ENCODE measurements around the gene BMPR1A. TPM values are rescaled to one million over a fixed set of nuclear protein-coding genes. Genes with fewer than 3 reads are reported as not detected.

The BMPR1A gene
- total RNA-seq, 1 donor from 2014 or later: 20.8 TPM

DNA sequence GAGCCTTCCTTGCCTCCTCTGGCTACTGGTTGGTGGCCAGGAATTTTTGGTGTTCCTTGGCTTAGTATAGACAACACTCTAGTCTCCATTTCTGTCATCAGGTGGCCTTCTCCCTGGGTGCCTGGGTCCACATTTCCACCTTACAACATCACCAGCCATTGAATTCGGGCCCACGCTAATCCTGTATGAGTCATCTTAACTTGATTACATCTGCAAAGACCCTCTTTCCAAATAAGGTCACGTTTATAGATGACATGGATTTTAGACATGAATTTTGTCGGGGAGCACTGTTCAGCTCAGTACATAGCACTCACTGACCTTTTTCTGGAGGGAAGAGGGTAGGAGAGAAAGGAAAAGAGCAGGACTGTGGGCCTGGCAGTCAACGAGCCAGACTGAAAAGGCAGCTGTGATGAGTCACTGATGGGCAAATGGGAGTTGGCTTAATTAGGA lies 161.6 kb downstream of the BMPR1A start:
- Mint-ChIP-seq H3K4me3 (ENCODE audit: unreplicated experiment) (no peak overlapping the region), H3K4me1 (ENCODE audit: unreplicated experiment) (no peaks in the 10 kb centered on the region), H3K36me3 (ENCODE audit: low read depth, unreplicated experiment) (no peaks in the 10 kb centered on the region), H3K27ac (ENCODE audit: unreplicated experiment) (no peak overlapping the region), H3K9me3 (ENCODE audit: unreplicated experiment) (no peaks in the 10 kb centered on the region), H3K27me3 (ENCODE audit: unreplicated experiment) (no peaks in the 10 kb centered on the region)
- DNase-seq (ENCODE audit: low spot score): no peak
- TF ChIP-seq, protein P1, sequence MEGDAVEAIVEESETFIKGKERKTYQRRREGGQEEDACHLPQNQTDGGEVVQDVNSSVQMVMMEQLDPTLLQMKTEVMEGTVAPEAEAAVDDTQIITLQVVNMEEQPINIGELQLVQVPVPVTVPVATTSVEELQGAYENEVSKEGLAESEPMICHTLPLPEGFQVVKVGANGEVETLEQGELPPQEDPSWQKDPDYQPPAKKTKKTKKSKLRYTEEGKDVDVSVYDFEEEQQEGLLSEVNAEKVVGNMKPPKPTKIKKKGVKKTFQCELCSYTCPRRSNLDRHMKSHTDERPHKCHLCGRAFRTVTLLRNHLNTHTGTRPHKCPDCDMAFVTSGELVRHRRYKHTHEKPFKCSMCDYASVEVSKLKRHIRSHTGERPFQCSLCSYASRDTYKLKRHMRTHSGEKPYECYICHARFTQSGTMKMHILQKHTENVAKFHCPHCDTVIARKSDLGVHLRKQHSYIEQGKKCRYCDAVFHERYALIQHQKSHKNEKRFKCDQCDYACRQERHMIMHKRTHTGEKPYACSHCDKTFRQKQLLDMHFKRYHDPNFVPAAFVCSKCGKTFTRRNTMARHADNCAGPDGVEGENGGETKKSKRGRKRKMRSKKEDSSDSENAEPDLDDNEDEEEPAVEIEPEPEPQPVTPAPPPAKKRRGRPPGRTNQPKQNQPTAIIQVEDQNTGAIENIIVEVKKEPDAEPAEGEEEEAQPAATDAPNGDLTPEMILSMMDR (IDR thresholded peaks at IDR 0.05; ENCODE audit: unreplicated experiment): no peak

DNA sequence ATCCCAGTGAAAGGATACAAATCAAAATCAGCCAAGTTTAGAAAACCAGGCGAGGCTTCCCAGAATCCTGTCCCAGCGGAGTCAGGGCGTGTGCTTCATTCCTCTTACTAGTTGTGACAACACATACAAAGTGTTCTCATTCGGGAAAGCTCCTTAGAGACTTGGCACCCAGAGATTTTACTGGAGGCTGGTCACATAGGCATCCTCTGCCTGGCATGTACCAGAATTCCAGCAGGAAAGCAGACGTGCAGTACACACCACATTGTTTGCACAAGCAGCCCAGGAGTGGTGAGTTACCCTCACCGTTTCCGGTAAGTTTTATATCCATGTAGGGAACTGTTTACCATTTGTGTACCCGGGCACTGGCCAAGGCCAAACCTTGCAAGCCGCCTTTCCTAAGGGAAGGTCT lies 166.1 kb downstream of the BMPR1A start:
- H3K36me3 Mint-ChIP-seq (ENCODE audit: low read depth, unreplicated experiment): no peaks in the 10 kb centered on the region
- H3K4me3 Mint-ChIP-seq (ENCODE audit: unreplicated experiment): no peak overlapping the region
- DNase-seq (ENCODE audit: low spot score): no peak
- no peaks in the 10 kb centered on the region for H3K9me3 Mint-ChIP-seq (ENCODE audit: unreplicated experiment)
- H3K27ac Mint-ChIP-seq (ENCODE audit: unreplicated experiment): no peak overlapping the region
- TF ChIP-seq, protein P1 (IDR thresholded peaks at IDR 0.05; ENCODE audit: unreplicated experiment): no peak
- no peaks in the 10 kb centered on the region for H3K4me1 Mint-ChIP-seq (ENCODE audit: unreplicated experiment)
- no peaks in the 10 kb centered on the region for H3K27me3 Mint-ChIP-seq (ENCODE audit: unreplicated experiment)

DNA sequence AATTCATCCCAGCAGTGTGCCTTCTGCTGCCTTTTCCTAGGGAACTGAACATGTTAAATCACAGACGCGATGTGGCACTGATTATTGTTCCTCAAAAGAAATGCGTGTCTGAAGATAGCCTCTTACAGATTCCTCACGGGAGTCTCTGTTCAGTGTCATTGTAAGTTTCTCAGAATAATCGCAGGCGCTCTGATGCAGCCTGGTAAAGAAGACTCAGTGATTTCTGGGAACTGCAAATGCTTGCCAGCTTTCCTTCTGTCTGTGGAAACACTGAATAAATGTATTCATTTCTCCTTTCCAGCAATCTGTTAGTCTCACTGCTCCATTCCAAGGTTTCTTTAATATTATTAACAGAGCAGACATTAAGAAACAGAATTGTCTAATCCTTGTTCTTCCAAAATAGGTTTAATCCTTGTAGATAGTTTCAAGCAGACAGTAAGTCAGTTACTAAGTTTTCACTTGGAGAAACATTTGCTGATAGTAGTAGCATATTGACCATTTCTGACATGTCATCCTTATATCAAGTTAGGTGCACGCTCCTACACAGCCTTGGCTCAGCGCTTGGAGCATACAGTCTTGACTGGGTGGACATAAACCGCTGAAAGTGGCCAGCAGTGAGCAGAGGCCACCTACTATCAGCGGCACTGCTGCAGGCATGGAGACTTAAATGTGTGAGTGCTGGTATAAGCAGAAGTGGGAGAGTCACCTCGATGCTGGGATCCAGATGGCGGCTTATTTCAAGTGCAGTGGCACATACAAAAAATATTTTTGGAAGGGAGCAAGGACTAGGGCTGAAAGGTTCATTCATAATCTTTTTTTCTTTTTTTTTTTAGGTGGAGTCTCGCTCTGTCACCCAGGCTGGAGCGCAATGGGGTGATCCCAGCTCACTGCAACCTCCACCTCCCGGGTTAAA lies 173.3 kb downstream of the BMPR1A start:
- Mint-ChIP-seq H3K4me3 (ENCODE audit: unreplicated experiment) (no peak overlapping the region), H3K36me3 (ENCODE audit: low read depth, unreplicated experiment) (peaks cover 18% of the 10 kb centered on the region), H3K27me3 (ENCODE audit: unreplicated experiment) (peaks cover 4% of the 10 kb centered on the region), H3K9me3 (ENCODE audit: unreplicated experiment) (no peaks in the 10 kb centered on the region), H3K4me1 (ENCODE audit: unreplicated experiment) (no peaks in the 10 kb centered on the region), H3K27ac (ENCODE audit: unreplicated experiment) (no peak overlapping the region)
- TF ChIP-seq, protein P1 (IDR thresholded peaks at IDR 0.05; ENCODE audit: unreplicated experiment): no peak
- no peak for DNase-seq (ENCODE audit: low spot score)

DNA sequence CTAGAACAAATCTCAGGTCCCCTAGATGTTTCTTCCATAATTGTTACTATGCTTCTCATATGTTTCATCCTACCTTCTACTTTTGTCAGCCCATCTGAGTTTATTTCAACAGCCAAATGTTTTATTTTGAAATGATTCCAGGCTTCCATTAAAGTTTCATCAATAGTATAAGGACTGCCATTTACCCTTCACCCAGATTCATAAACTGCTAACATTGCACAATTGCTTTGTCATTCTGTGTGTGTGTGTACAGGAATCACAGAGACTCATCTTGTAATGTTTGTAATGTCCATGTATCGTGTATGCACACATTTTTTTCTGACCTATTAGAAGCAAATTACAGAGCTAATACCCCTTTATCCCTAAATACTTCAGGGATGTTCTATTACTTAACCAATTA lies 175.5 kb downstream of the BMPR1A start:
- H3K36me3 Mint-ChIP-seq (ENCODE audit: low read depth, unreplicated experiment): peaks cover 38% of the 10 kb centered on the region
- peak overlapping the region; percentile 17 for H3K27ac Mint-ChIP-seq (ENCODE audit: unreplicated experiment)

More for the DNA sequence above, 175.5 kb downstream of the BMPR1A start:
- TF ChIP-seq, protein P1 (IDR thresholded peaks at IDR 0.05; ENCODE audit: unreplicated experiment): no peak
- no peaks in the 10 kb centered on the region for H3K9me3 Mint-ChIP-seq (ENCODE audit: unreplicated experiment)
- peaks cover 9% of the 10 kb centered on the region for H3K27me3 Mint-ChIP-seq (ENCODE audit: unreplicated experiment)
- DNase-seq (ENCODE audit: low spot score): no peak
- H3K4me3 Mint-ChIP-seq (ENCODE audit: unreplicated experiment): no peak overlapping the region
- peaks cover 6% of the 10 kb centered on the region for H3K4me1 Mint-ChIP-seq (ENCODE audit: unreplicated experiment)

Data from endothelial cell (in vitro differentiated cells).